H1 (cell line): Measurements from ENCODE around the gene IL5RA. TPM values are rescaled to one million over a fixed set of nuclear protein-coding genes. Genes with fewer than 3 reads are reported as not detected.
A peak's percentile ranks its signal among the peaks of the same experiment; 100 is the strongest.

Experiments used
- CTCF ChIA-PET: fragments of 300-600 bp; sonication (Branson Sonifier 250); formaldehyde crosslinking; loops from one replicate; lab custom pipeline; 2021; ENCODE audit not compliant: partially characterized antibody; lab: Charles Lee
- POLR2A ChIA-PET: fragments of 300-600 bp; sonication (Branson Sonifier 250); formaldehyde crosslinking; loops from one replicate; lab custom pipeline; 2021; ENCODE audit warnings: inconsistent platforms; ENCODE audit not compliant: partially characterized antibody; lab: Charles Lee
- DNase-seq, 2 experiments: peaks; one replicate each; pipeline versions ENCODE4 v3.0.0 to v3.0.0-alpha.2; 2010 to 2022; ENCODE audit warnings: low spot score in 2 of 2, low read depth in 1 of 2, mixed read lengths in 1 of 2
- FAIRE-seq: peaks from 2 replicates; lab custom pipeline; 2011; peaks lifted over from hg19 to GRCh38; lab: Jason Lieb, UNC
- H2AFZ ChIP-seq: 2 replicates; pipeline ENCODE4 v1.8.1; 2012; ENCODE audit warnings: low read length, inconsistent platforms
- H2AK5ac ChIP-seq: 2 replicates; pipeline ENCODE4 v1.6.1; 2013; ENCODE audit warnings: low read depth, low read length
- H2BK120ac ChIP-seq: replicated peaks from 2 replicates; pipeline ENCODE3; 2013; ENCODE audit warnings: low read depth, low read length, inconsistent platforms
- H2BK12ac ChIP-seq: 2 replicates; pipeline ENCODE4 v1.6.1; 2013; ENCODE audit warnings: low read depth, low read length
- H2BK15ac ChIP-seq: 2 replicates; pipeline ENCODE4 v1.6.1; 2013; ENCODE audit warnings: low read length
- H2BK20ac ChIP-seq: 2 replicates; pipeline ENCODE4 v1.6.1; 2013; ENCODE audit warnings: low read length
- H2BK5ac ChIP-seq: 2 replicates; pipeline ENCODE4 v1.6.1; 2013; ENCODE audit warnings: low read depth, low read length
- H3K14ac ChIP-seq: 2 replicates; pipeline ENCODE4 v1.6.1; 2013; ENCODE audit warnings: inconsistent platforms; ENCODE audit not compliant: insufficient read length
- H3K18ac ChIP-seq: 2 replicates; pipeline ENCODE4 v1.6.1; 2013; ENCODE audit warnings: low read length; ENCODE audit errors: extremely low read depth
- H3K23ac ChIP-seq: 2 replicates; pipeline ENCODE4 v1.6.1; 2013; ENCODE audit warnings: inconsistent platforms; ENCODE audit not compliant: insufficient read length
- H3K23me2 ChIP-seq: 2 replicates; pipeline ENCODE4 v1.6.1; 2013; ENCODE audit warnings: low read depth, low read length
- H3K27ac ChIP-seq: 2 replicates; pipeline ENCODE4 v1.6.1; 2011; ENCODE audit warnings: low read depth, low read length, inconsistent platforms
- H3K27me3 ChIP-seq, 4 experiments: replicated peaks in 1 of 4; 1 replicate in 1 of 4; 2 replicates in 3 of 4; pipeline versions ENCODE4 v1.6.1 to v1.8.1; 2011 to 2013; ENCODE audit warnings: low read length in 3 of 4, mild to moderate bottlenecking in 3 of 4, inconsistent platforms in 2 of 4, mixed read lengths in 2 of 4, moderate library complexity in 1 of 4; ENCODE audit not compliant: control insufficient read depth in 3 of 4, insufficient read depth in 3 of 4; ENCODE audit errors: extremely low read depth in 1 of 4
- H3K36me3 ChIP-seq, 4 experiments: 2 replicates each; pipeline versions ENCODE4 v1.6.1 to v1.8.1; 2011 to 2013; ENCODE audit warnings: mild to moderate bottlenecking in 4 of 4, low read length in 3 of 4, moderate library complexity in 2 of 4, control low read depth in 1 of 4, inconsistent platforms in 1 of 4; ENCODE audit not compliant: insufficient read depth in 4 of 4, control insufficient read depth in 2 of 4
- H3K4ac ChIP-seq: replicated peaks from 2 replicates; pipeline ENCODE3; 2013; ENCODE audit warnings: low read length, low read depth, mixed read lengths, inconsistent platforms; ENCODE audit not compliant: insufficient read length
- H3K4me1 ChIP-seq, 4 experiments: replicated peaks in 1 of 4; 1 replicate in 1 of 4; 2 replicates in 3 of 4; pipeline versions ENCODE4 v1.6.1 to v1.8.1; 2011 to 2013; ENCODE audit warnings: low read length in 3 of 4, inconsistent platforms in 2 of 4, mixed read lengths in 1 of 4; ENCODE audit not compliant: insufficient read depth in 4 of 4, control insufficient read depth in 3 of 4
- H3K4me2 ChIP-seq, 2 experiments: 2 replicates each; pipeline versions ENCODE4 v1.6.1 to v1.8.1; 2011 to 2013; ENCODE audit warnings: low read depth in 2 of 2, low read length in 2 of 2, control low read depth in 1 of 2, inconsistent platforms in 1 of 2, mild to moderate bottlenecking in 1 of 2; ENCODE audit not compliant: insufficient read depth in 1 of 2
- H3K4me3 ChIP-seq, 4 experiments: fragments of 200-600, 300-600 bp in 1 of 4; sonication (generic), shearing (Covaris generic), sonication (Bioruptor Twin) in 1 of 4; 2 replicates each; pipeline versions ENCODE4 v1.5.1 to v1.8.1; 2011 to 2016; ENCODE audit warnings: low read length in 4 of 4, low read depth in 3 of 4, control low read depth in 2 of 4, inconsistent platforms in 2 of 4, mild to moderate bottlenecking in 2 of 4, mixed read lengths in 1 of 4, moderate library complexity in 1 of 4; ENCODE audit not compliant: insufficient read depth in 2 of 4; ENCODE audit errors: extremely low read depth in 1 of 4
- H3K56ac ChIP-seq: replicated peaks from 2 replicates; pipeline ENCODE3; 2013; ENCODE audit warnings: low read depth, mild to moderate bottlenecking, mixed read lengths, low read length, inconsistent platforms; ENCODE audit not compliant: insufficient read length
- H3K79me1 ChIP-seq: 2 replicates; pipeline ENCODE4 v1.6.1; 2013; ENCODE audit warnings: low read depth, low read length, control low read depth
- H3K79me2 ChIP-seq, 2 experiments: 2 replicates each; pipeline versions ENCODE4 v1.6.1 to v1.8.1; 2012 to 2013; ENCODE audit warnings: low read length in 2 of 2, mild to moderate bottlenecking in 2 of 2, inconsistent platforms in 1 of 2; ENCODE audit not compliant: insufficient read depth in 2 of 2, control insufficient read depth in 1 of 2
- H3K9ac ChIP-seq, 4 experiments: replicated peaks in 1 of 4; 1 replicate in 1 of 4; 2 replicates in 3 of 4; pipeline versions ENCODE4 v1.6.1 to v1.8.1; 2011 to 2013; ENCODE audit warnings: low read depth in 3 of 4, low read length in 3 of 4, control low read depth in 2 of 4, mild to moderate bottlenecking in 2 of 4, moderate library complexity in 2 of 4, inconsistent platforms in 1 of 4; ENCODE audit errors: extremely low read depth in 1 of 4
- H3K9me3 ChIP-seq, 2 experiments: 2 replicates each; pipeline versions ENCODE4 v1.6.1 to v1.8.1; 2012 to 2013; ENCODE audit warnings: mild to moderate bottlenecking in 2 of 2, moderate library complexity in 2 of 2, control low read depth in 1 of 2, inconsistent platforms in 1 of 2, low read depth in 1 of 2, low read length in 1 of 2, mixed read lengths in 1 of 2; ENCODE audit not compliant: insufficient read depth in 2 of 2
- H4K20me1 ChIP-seq, 2 experiments: replicated peaks in 1 of 2; 2 replicates each; pipeline versions ENCODE3 to v1.8.1; 2011 to 2013; ENCODE audit warnings: inconsistent platforms in 2 of 2, low read length in 2 of 2, mild to moderate bottlenecking in 1 of 2; ENCODE audit not compliant: insufficient read depth in 2 of 2, control insufficient read depth in 1 of 2
- H4K5ac ChIP-seq: 2 replicates; pipeline ENCODE4 v1.6.1; 2013; ENCODE audit warnings: low read length, low read depth, mixed read lengths, inconsistent platforms; ENCODE audit not compliant: insufficient read length
- H4K8ac ChIP-seq: 2 replicates; pipeline ENCODE4 v1.8.0; 2013; ENCODE audit warnings: mild to moderate bottlenecking, moderate library complexity, low read length, inconsistent platforms; ENCODE audit not compliant: insufficient read depth; ENCODE audit errors: extremely low read depth
- H4K91ac ChIP-seq: replicated peaks from 2 replicates; pipeline ENCODE3; 2013; ENCODE audit warnings: low read length, mixed read lengths, inconsistent platforms; ENCODE audit not compliant: insufficient read length
- BCL11A ChIP-seq, 2 experiments: IDR thresholded peaks; one replicate each; pipeline ENCODE4 v1.6.1; 2011; ENCODE audit warnings: low read depth in 2 of 2, low read length in 2 of 2, mild to moderate bottlenecking in 2 of 2
- CHD1 ChIP-seq: IDR thresholded peaks from 2 replicates; pipeline ENCODE4 v1.6.1; 2012; ENCODE audit warnings: low read depth, low read length, improper control_type of control experiment
- HDAC2 ChIP-seq, 2 experiments: fragments of 300-600 bp in 1 of 2; sonication (generic) in 1 of 2; IDR thresholded peaks; 2 replicates each; pipeline ENCODE4 v1.6.1; 2011 to 2012; ENCODE audit warnings: low read depth in 2 of 2, low read length in 2 of 2, mild to moderate bottlenecking in 2 of 2, moderate library complexity in 2 of 2, borderline replicate concordance in 1 of 2, inconsistent platforms in 1 of 2
- JUN ChIP-seq: IDR thresholded peaks from 2 replicates; pipeline ENCODE4 v1.6.1; 2011; ENCODE audit warnings: low read depth, mild to moderate bottlenecking, improper control_type of control experiment, low read length
- KDM1A ChIP-seq: fragments of 200-600, 300-600 bp; sonication (generic); IDR thresholded peaks from 2 replicates; pipeline ENCODE4 v1.7.1; 2016; ENCODE audit warnings: mild to moderate bottlenecking, low read length, borderline replicate concordance
- KDM5A ChIP-seq: fragments of 200-600 bp; IDR thresholded peaks from 2 replicates; pipeline ENCODE4 v1.7.1; 2012; ENCODE audit warnings: mild to moderate bottlenecking, low read length, inconsistent platforms, mixed read lengths
- MAFK ChIP-seq: IDR thresholded peaks from 2 replicates; pipeline ENCODE4 v1.6.1; 2012; ENCODE audit warnings: low read depth, mild to moderate bottlenecking, improper control_type of control experiment, low read length
- MAX ChIP-seq: IDR thresholded peaks from 2 replicates; pipeline ENCODE4 v1.6.1; 2012; ENCODE audit warnings: inconsistent platforms
- NANOG ChIP-seq: IDR thresholded peaks from 2 replicates; pipeline ENCODE4 v1.6.1; 2011; ENCODE audit warnings: low read length, low read depth, mild to moderate bottlenecking, inconsistent platforms; ENCODE audit not compliant: insufficient read depth, poor library complexity, severe bottlenecking
- SP4 ChIP-seq: IDR thresholded peaks from 2 replicates; pipeline ENCODE4 v1.6.1; 2012; ENCODE audit warnings: low read length, inconsistent platforms
- USF2 ChIP-seq: IDR thresholded peaks from 2 replicates; pipeline ENCODE4 v1.6.1; 2011; ENCODE audit warnings: low read length, improper control_type of control experiment
- WGBS, 2 experiments: shearing (Covaris generic) in 1 of 2; methylation state at CpG; one replicate each; pipeline versions ENCODE4 v1.1.6 to v1.1.7; 2013 to 2015; ENCODE audit warnings: low lambda C conversion rate in 2 of 2, mixed read lengths in 2 of 2, inconsistent platforms in 1 of 2, low coverage in 1 of 2, missing lambda C conversion rate in 1 of 2; ENCODE audit not compliant: insufficient replicate concordance in 2 of 2, insufficient coverage in 1 of 2, insufficient read length in 1 of 2; ENCODE audit errors: extremely low coverage in 1 of 2, missing lambda C conversion rate in 1 of 2; 5-methylcytosine and 5-hydroxymethylcytosine counted together
- polyA plus RNA-seq, 7 experiments: library from polyadenylated mRNA; depleted of rRNA in 3 of 7; stranded (reverse) in 5 of 7; unstranded in 2 of 7; fragments of >200 nt in 5 of 7; fragments of 200-250 nt in 2 of 7; gene quantifications; 1 replicate in 5 of 7; 2 replicates in 1 of 7; 4 replicates in 1 of 7; pipeline versions ENCODE4 v1.2.1 to v1.2.3, GENCODE V29; 2011 to 2013; ENCODE audit warnings: missing spikeins in 2 of 7, mixed read lengths in 2 of 7
- total RNA-seq: library from RNA; stranded (reverse); fragmentation: NEBNext Ultra II Directional; extraction: Animal tissue kit (Norgen Biotek cat#: 25700); gene quantifications from 2 replicates; pipeline ENCODE4 v1.2.1, GENCODE V29; 2021

Gene IL5RA
- total and polyA plus RNA-seq, 2 of the 8 experiments (the other 6 are each of a cell fraction or from before 2014, with no cell fraction given), result not detected

- H3K23ac ChIP-seq, result no peak overlapping the region
- peaks cover 4 to 31% of the 10 kb centered on the region in 2 experiments; a peak in 3 of 4 replicates for H3K79me2 ChIP-seq
- POLR2A ChIA-PET, result interaction anchor here (1.5 kb wide), 1 partner anchor 30 kb away, joined by 3 read pairs; no protein-coding TSS in a partner anchor
- FAIRE-seq (no peak), DNase-seq (no peak)
- no peak overlapping the region for H3K14ac ChIP-seq
- H2BK12ac ChIP-seq, result 0 out of 2 replicates have a peak overlapping the region, but pooled peaks have one; percentile 9
- peak overlapping the region; percentile 96; the same call in 1 of the 2 replicates for H4K8ac ChIP-seq
- H3K27me3 ChIP-seq, result no peaks in the 10 kb centered on the region
- H3K4me2 ChIP-seq, result peak overlapping the region; percentile 91 to 93
- peaks cover 2 to 7% (median 4%) of the 10 kb centered on the region in 4 experiments; a peak in 3 of 7 replicates for H3K4me1 ChIP-seq
- H2AFZ ChIP-seq, result no peak overlapping the region
- H2BK5ac ChIP-seq, result 0 out of 2 replicates have a peak overlapping the region, but pooled peaks have one; percentile 95
- no peak overlapping the region for H2BK120ac ChIP-seq
- H3K9me3 ChIP-seq, result no peaks in the 10 kb centered on the region
- H3K27ac ChIP-seq, result peak overlapping the region; percentile 96
- 45% methylated on average over 20 of the region's 20 CpGs; no CpG with 5 or more reads in 1 of the 2 experiments for WGBS, 2 experiments
- peaks cover 10 to 27% (median 19%) of the 10 kb centered on the region in 4 experiments for H3K36me3 ChIP-seq
- H2BK15ac ChIP-seq, result no peak overlapping the region
- peaks cover 8% of the 10 kb centered on the region for H3K23me2 ChIP-seq
- CTCF ChIA-PET, result no interaction called here
- H4K20me1 ChIP-seq, result no peaks in the 10 kb centered on the region
- peak overlapping the region; percentile 70 to 99 (median 94) for H3K9ac ChIP-seq
- H4K91ac ChIP-seq, result peak overlapping the region; percentile 91
- 0 out of 2 replicates have a peak, but pooled peaks cover 4% of the 10 kb centered on the region for H3K79me1 ChIP-seq
- H3K18ac ChIP-seq, result peak overlapping the region; percentile 97; the same call in 1 of the 2 replicates
- H3K56ac ChIP-seq, result no peak overlapping the region
- H4K5ac ChIP-seq, result no peak overlapping the region
- 0 out of 2 replicates have a peak overlapping the region, but pooled peaks have one; percentile 48 for H2BK20ac ChIP-seq
- H3K4ac ChIP-seq, result no peak overlapping the region
- 0 out of 2 replicates have a peak overlapping the region, but pooled peaks have one; percentile 16 for H2AK5ac ChIP-seq
- H3K4me3 ChIP-seq, result peak overlapping the region; percentile 79 to 87 (median 84)
- TF ChIP-seq NANOG (no peak), SP4 (no peak), MAFK (no peak), HDAC2 (IDR thresholded peaks at IDR 0.05; ENCODE audit: borderline replicate concordance in 1 of 2, low read depth in 2 of 2, low read length in 2 of 2) (no peak; a peak in 1 of 4 replicates), BCL11A (IDR thresholded peaks at IDR 0.05; ENCODE audit: low read depth in 2 of 2, low read length in 2 of 2) (no peak), KDM1A (no peak), KDM5A (no peak), USF2 (no peak), CHD1 (no peak), JUN (no peak), MAX (peak; percentile 52)
Measured at GRCh38 chr3:3127432-3128010, 17.3 kb upstream of the IL5RA start.
